IMR-90 (cell line): ENCODE results near the gene MYD88. TPM values are rescaled to one million over a fixed set of nuclear protein-coding genes. Genes with fewer than 3 reads are reported as not detected.

Experiments
- ATAC-seq: fragments of 200-7000 bp; cut with Tn5 transposase; 2 replicates; pipeline ENCODE4 v1.9.1; 2020; ENCODE audit warnings: low read depth, mild to moderate bottlenecking, moderate library complexity
- BruUV-seq: library from RNA; stranded (reverse); fragments of 400-500 nt; replicated peaks from 2 replicates; lab custom pipeline; 2021; lab: Mats Ljungman, UMichigan
- CTCF ChIA-PET: fragments of 300-600 bp; formaldehyde crosslinking; extraction: SDS; loops from one replicate; lab custom pipeline; 2021; ENCODE audit warnings: antibody characterized with exemption; lab: Yijun Ruan, JAX
- POLR2A ChIA-PET: fragments of 300-600 bp; sonication (Branson Sonifier 250); formaldehyde crosslinking; loops from one replicate; lab custom pipeline; 2022; ENCODE audit warnings: antibody characterized with exemption; ENCODE audit not compliant: unreplicated experiment; lab: Charles Lee
- DNase-seq: peaks from one replicate; pipeline ENCODE4 v3.0.0; 2013
- H2AFZ ChIP-seq: replicated peaks from 2 replicates; pipeline ENCODE3; 2013; ENCODE audit warnings: low read length, mild to moderate bottlenecking; ENCODE audit not compliant: poor library complexity
- H2AK5ac ChIP-seq: 2 replicates; pipeline ENCODE4 v1.6.1; 2013; ENCODE audit warnings: low read depth, low read length, inconsistent platforms
- H2AK9ac ChIP-seq: replicated peaks from 2 replicates; pipeline ENCODE3; 2013; ENCODE audit warnings: mild to moderate bottlenecking, low read depth, low read length, moderate library complexity; ENCODE audit not compliant: poor library complexity
- H2BK120ac ChIP-seq: 2 replicates; pipeline ENCODE4 v1.6.1; 2013; ENCODE audit warnings: low read depth, low read length, inconsistent platforms
- H2BK15ac ChIP-seq: 3 replicates; pipeline ENCODE4 v1.6.1; 2013; ENCODE audit warnings: low read depth, low read length, inconsistent platforms
- H2BK20ac ChIP-seq: 2 replicates; pipeline ENCODE4 v1.6.1; 2013; ENCODE audit warnings: low read depth, mild to moderate bottlenecking, inconsistent platforms, low read length, moderate library complexity
- H2BK5ac ChIP-seq: 2 replicates; pipeline ENCODE4 v1.6.1; 2013; ENCODE audit warnings: mild to moderate bottlenecking, low read depth, low read length, inconsistent platforms; ENCODE audit not compliant: poor library complexity, severe bottlenecking
- H3K14ac ChIP-seq: replicated peaks from 2 replicates; pipeline ENCODE4 v1.6.1; 2013; ENCODE audit warnings: low read depth, low read length, inconsistent platforms
- H3K18ac ChIP-seq: 2 replicates; pipeline ENCODE4 v1.6.1; 2013; ENCODE audit warnings: low read depth, low read length, control low read depth
- H3K23ac ChIP-seq: 2 replicates; pipeline ENCODE4 v1.6.1; 2013; ENCODE audit warnings: low read depth, low read length, inconsistent platforms
- H3K27ac ChIP-seq: 2 replicates; pipeline ENCODE4 v1.5.1; 2013; ENCODE audit warnings: mild to moderate bottlenecking, control low read depth, low read length; ENCODE audit not compliant: insufficient read depth
- H3K27me3 ChIP-seq: 2 replicates; pipeline ENCODE4 v1.6.1; 2013; ENCODE audit warnings: low read length; ENCODE audit not compliant: control insufficient read depth, insufficient read depth
- H3K36me3 ChIP-seq: 2 replicates; pipeline ENCODE4 v1.6.1; 2013; ENCODE audit warnings: low read length, mixed read lengths; ENCODE audit not compliant: control insufficient read depth, insufficient read depth
- H3K4ac ChIP-seq: 2 replicates; pipeline ENCODE4 v1.6.1; 2013; ENCODE audit warnings: low read depth, low read length, inconsistent platforms
- H3K4me1 ChIP-seq: 2 replicates; pipeline ENCODE4 v1.6.1; 2013; ENCODE audit warnings: low read length, mixed read lengths; ENCODE audit not compliant: control insufficient read depth, insufficient read depth
- H3K4me2 ChIP-seq: 2 replicates; pipeline ENCODE4 v1.6.1; 2013; ENCODE audit warnings: low read depth, mild to moderate bottlenecking, control low read depth, low read length, moderate library complexity
- H3K4me3 ChIP-seq: 2 replicates; pipeline ENCODE4 v1.5.1; 2013; ENCODE audit warnings: low read depth, mild to moderate bottlenecking, control low read depth, low read length, moderate library complexity; ENCODE audit not compliant: insufficient read depth
- H3K56ac ChIP-seq: 2 replicates; pipeline ENCODE4 v1.6.1; 2013; ENCODE audit warnings: low read length, inconsistent platforms; ENCODE audit not compliant: insufficient read depth; ENCODE audit errors: extremely low read depth
- H3K79me1 ChIP-seq, 2 experiments: 2 replicates each; pipeline ENCODE4 v1.6.1; 2013; ENCODE audit warnings: low read length in 2 of 2, inconsistent platforms in 1 of 2, low read depth in 1 of 2
- H3K9ac ChIP-seq: 2 replicates; pipeline ENCODE4 v1.6.1; 2013; ENCODE audit warnings: low read depth, low read length, control low read depth
- H3K9me1 ChIP-seq: 2 replicates; pipeline ENCODE4 v1.6.1; 2013; ENCODE audit warnings: low read length, inconsistent platforms; ENCODE audit not compliant: insufficient read depth
- H3K9me3 ChIP-seq: 2 replicates; pipeline ENCODE4 v1.6.1; 2013; ENCODE audit warnings: low read length; ENCODE audit not compliant: control insufficient read depth, insufficient read depth
- H4K20me1 ChIP-seq: 2 replicates; pipeline ENCODE4 v1.6.1; 2013; ENCODE audit warnings: low read length, inconsistent platforms; ENCODE audit not compliant: insufficient read depth
- H4K5ac ChIP-seq: 2 replicates; pipeline ENCODE4 v1.6.1; 2013; ENCODE audit warnings: mild to moderate bottlenecking, low read depth, low read length, control low read depth
- H4K8ac ChIP-seq, 2 experiments: 2 replicates each; pipeline ENCODE4 v1.6.1; 2013; ENCODE audit warnings: low read depth in 2 of 2, low read length in 2 of 2, control low read depth in 1 of 2, inconsistent platforms in 1 of 2
- H4K91ac ChIP-seq: 2 replicates; pipeline ENCODE4 v1.6.1; 2013; ENCODE audit warnings: low read depth, low read length, inconsistent platforms; ENCODE audit not compliant: insufficient read depth
- CEBPB ChIP-seq: IDR thresholded peaks from 2 replicates; pipeline ENCODE4 v1.6.1; 2012; ENCODE audit warnings: low read depth, low read length, improper control_type of control experiment
- CHD1 ChIP-seq: IDR thresholded peaks from 2 replicates; pipeline ENCODE4 v1.6.1; 2012; ENCODE audit warnings: low read depth, low read length, improper control_type of control experiment
- ELK1 ChIP-seq: fragments of 150-350 bp; IDR thresholded peaks from 2 replicates; pipeline ENCODE4 v1.6.1; 2016; ENCODE audit warnings: low read depth, mild to moderate bottlenecking, low read length, moderate library complexity, borderline replicate concordance
- FOS ChIP-seq: fragments of 150-350 bp; IDR thresholded peaks from 2 replicates; pipeline ENCODE4 v1.6.1; 2016; ENCODE audit warnings: low read depth, low read length
- MAZ ChIP-seq: IDR thresholded peaks from 2 replicates; pipeline ENCODE4 v1.6.1; 2012; ENCODE audit warnings: low read depth, mild to moderate bottlenecking, low read length, improper control_type of control experiment, moderate library complexity, borderline replicate concordance
- MXI1 ChIP-seq: IDR thresholded peaks from 2 replicates; pipeline ENCODE4 v1.6.1; 2012; ENCODE audit warnings: low read depth, mild to moderate bottlenecking, low read length, moderate library complexity, borderline replicate concordance
- NFE2L2 ChIP-seq: fragments of 150-350 bp; IDR thresholded peaks from 2 replicates; pipeline ENCODE4 v1.6.1; 2016; ENCODE audit warnings: low read depth, mild to moderate bottlenecking, low read length
- POLR2A ChIP-seq: IDR thresholded peaks from 2 replicates; pipeline ENCODE4 v1.6.1; 2012; ENCODE audit warnings: mild to moderate bottlenecking, low read depth, low read length
- RCOR1 ChIP-seq: IDR thresholded peaks from 2 replicates; pipeline ENCODE4 v1.6.1; 2012; ENCODE audit warnings: mild to moderate bottlenecking, low read length, improper control_type of control experiment; ENCODE audit not compliant: insufficient replicate concordance
- RFX5 ChIP-seq: IDR thresholded peaks from 2 replicates; pipeline ENCODE4 v1.8.0; 2012; ENCODE audit warnings: low read depth, mild to moderate bottlenecking, low read length, moderate library complexity
- WGBS, 2 experiments: methylation state at CpG; one replicate each; pipeline versions ENCODE4 v1.1.5 to v1.1.7; 2013; ENCODE audit warnings: missing lambda C conversion rate in 2 of 2; ENCODE audit not compliant: insufficient read length in 1 of 2; ENCODE audit errors: extremely low coverage in 2 of 2; 5-methylcytosine and 5-hydroxymethylcytosine counted together
- dilution Hi-C: fragments of 300-500 bp; cut with HindIII; formaldehyde crosslinking; loops from one replicate; pipeline ENCODE4 v1.14.3; 2018; ENCODE audit warnings: low sequenced_read_pairs; ENCODE audit not compliant: unreplicated experiment
- in situ Hi-C: fragments of 300-500 bp; cut with MboI; formaldehyde crosslinking; loops from 3 replicates; pipeline ENCODE4 v1.14.3; 2019; ENCODE audit warnings: low sequenced_read_pairs, inconsistent platforms, mixed read lengths
- intact Hi-C: fragments of 100-400 bp; cut with micrococcal nuclease; formaldehyde crosslinking; loops from 2 replicates; pipeline ENCODE4 v1.10.0; 2022
- polyA plus RNA-seq, 3 experiments: library from polyadenylated mRNA; depleted of rRNA; stranded (reverse); fragments of >200 nt; gene quantifications; 2 replicates each; pipeline ENCODE4 v1.2.3, GENCODE V29; 2012; ENCODE audit warnings: low replicate concordance in 1 of 3
- total RNA-seq: library from RNA; depleted of rRNA; stranded (reverse); fragments of >200 nt; gene quantifications from 2 replicates; pipeline ENCODE4 v1.2.3, GENCODE V29; 2012
- TF ChIP-seq, protein P1 (sequence below): fragments of 150-350 bp; IDR thresholded peaks from 2 replicates; pipeline ENCODE4 v1.6.1; 2017; ENCODE audit warnings: mild to moderate bottlenecking, antibody characterized with exemption, low read length, low read depth
- TF ChIP-seq, protein P2 (sequence below): conservative IDR thresholded peaks from 2 replicates; pipeline ENCODE4 v1.5.1; 2012; ENCODE audit warnings: mild to moderate bottlenecking, low read depth, low read length, improper control_type of control experiment

Gene MYD88
- total and polyA plus RNA-seq, 2 of the 4 experiments (the other 2 are of a cell fraction): 9.3 to 39.8 TPM

DNA sequence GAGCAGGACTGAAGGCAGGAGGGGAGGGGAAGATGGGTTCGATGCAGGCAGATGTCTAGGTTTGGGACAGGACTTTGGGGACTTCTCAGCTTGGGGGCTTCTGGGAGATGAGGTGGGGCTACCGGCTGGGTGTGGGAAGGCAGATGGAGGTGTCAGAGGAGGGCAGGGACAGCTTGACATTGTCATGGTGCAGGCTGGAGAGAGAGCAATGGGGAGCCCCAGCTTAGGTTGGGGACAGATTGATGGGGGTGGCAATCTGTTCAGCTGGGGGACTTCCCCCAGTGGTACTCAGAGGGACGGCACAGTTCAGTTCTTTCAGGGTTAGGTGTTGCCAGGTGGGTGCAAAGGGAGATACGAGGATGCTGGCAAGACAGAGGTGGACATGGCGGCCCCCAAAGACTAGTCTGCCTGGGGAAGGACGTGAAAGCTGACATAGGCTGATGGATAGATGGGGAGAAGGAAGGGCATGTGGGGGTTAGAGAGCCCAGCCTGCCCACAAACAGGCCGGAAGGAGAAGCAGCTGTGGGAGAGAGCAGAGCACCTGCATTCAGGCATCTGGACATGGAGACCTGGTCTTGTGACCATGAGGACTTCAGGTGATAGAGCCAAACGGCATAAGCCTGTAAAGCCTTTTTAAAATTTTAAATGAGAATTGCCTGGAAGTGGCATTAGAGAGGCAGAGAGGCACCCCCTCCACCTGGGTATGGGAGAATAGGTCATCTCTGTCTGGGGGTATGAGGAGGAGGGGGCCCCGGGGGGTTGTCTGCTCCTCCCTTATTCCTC is 22.6 kb upstream of the MYD88 start:
- Histone ChIP-seq H3K36me3 (peaks cover 2% of the 10 kb centered on the region; the same call in 1 of the 2 replicates), H3K4me3 (no peak overlapping the region), H3K79me1 (no peaks in the 10 kb centered on the region), H3K56ac (no peak overlapping the region), H2BK15ac (no peak overlapping the region), H4K5ac (no peak overlapping the region), H3K4me2 (no peak overlapping the region), H2AFZ (no peak overlapping the region), H3K27me3 (peaks cover 14% of the 10 kb centered on the region), H3K9me1 (0 out of 2 replicates have a peak, but pooled peaks cover 3% of the 10 kb centered on the region), H4K91ac (no peak overlapping the region), H3K4ac (no peak overlapping the region), H2BK20ac (no peak overlapping the region), H3K9me3 (no peaks in the 10 kb centered on the region), H2AK5ac (no peak overlapping the region), H3K9ac (no peak overlapping the region), H4K8ac (no peak overlapping the region), H3K4me1 (no peaks in the 10 kb centered on the region), H3K18ac (no peak overlapping the region), H3K27ac (no peak overlapping the region), H2AK9ac (no peak overlapping the region), H2BK5ac (no peak overlapping the region), H3K14ac (no peak overlapping the region), H4K20me1 (no peaks in the 10 kb centered on the region), H3K23ac (no peak overlapping the region), H2BK120ac (no peak overlapping the region)
- CTCF ChIA-PET: no interaction called here
- TF ChIP-seq, protein P1, sequence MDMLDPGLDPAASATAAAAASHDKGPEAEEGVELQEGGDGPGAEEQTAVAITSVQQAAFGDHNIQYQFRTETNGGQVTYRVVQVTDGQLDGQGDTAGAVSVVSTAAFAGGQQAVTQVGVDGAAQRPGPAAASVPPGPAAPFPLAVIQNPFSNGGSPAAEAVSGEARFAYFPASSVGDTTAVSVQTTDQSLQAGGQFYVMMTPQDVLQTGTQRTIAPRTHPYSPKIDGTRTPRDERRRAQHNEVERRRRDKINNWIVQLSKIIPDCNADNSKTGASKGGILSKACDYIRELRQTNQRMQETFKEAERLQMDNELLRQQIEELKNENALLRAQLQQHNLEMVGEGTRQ: no peak
- TF ChIP-seq CEBPB: no peak
- no peak for TF ChIP-seq RFX5
- TF ChIP-seq MAZ: no peak
- no peak for TF ChIP-seq FOS
- no peak for TF ChIP-seq NFE2L2
- TF ChIP-seq, protein P2, sequence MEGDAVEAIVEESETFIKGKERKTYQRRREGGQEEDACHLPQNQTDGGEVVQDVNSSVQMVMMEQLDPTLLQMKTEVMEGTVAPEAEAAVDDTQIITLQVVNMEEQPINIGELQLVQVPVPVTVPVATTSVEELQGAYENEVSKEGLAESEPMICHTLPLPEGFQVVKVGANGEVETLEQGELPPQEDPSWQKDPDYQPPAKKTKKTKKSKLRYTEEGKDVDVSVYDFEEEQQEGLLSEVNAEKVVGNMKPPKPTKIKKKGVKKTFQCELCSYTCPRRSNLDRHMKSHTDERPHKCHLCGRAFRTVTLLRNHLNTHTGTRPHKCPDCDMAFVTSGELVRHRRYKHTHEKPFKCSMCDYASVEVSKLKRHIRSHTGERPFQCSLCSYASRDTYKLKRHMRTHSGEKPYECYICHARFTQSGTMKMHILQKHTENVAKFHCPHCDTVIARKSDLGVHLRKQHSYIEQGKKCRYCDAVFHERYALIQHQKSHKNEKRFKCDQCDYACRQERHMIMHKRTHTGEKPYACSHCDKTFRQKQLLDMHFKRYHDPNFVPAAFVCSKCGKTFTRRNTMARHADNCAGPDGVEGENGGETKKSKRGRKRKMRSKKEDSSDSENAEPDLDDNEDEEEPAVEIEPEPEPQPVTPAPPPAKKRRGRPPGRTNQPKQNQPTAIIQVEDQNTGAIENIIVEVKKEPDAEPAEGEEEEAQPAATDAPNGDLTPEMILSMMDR: no peak
- TF ChIP-seq POLR2A: no peak
- TF ChIP-seq RCOR1: no peak
- TF ChIP-seq CHD1: no peak
- no peak for TF ChIP-seq MXI1
- TF ChIP-seq ELK1: no peak
- BruUV-seq: no TSS peak
- no peak for DNase-seq
- dilution Hi-C loops: no loop called here
- intact Hi-C loops: no loop called here
- ATAC-seq: no peak
- POLR2A ChIA-PET: no interaction called here
- WGBS, 2 experiments: 77% methylated on average over 5 of the region's 9 CpGs; no CpG with 5 or more reads in 1 of the 2 experiments
- in situ Hi-C loops: no loop called here
